K562 (cell line): ENCODE results near the gene UBE2R2.

Experiments used
- MAX ChIP-seq: sonication (generic); formaldehyde crosslinking; IDR thresholded peaks from 2 replicates; pipeline ENCODE4 v1.9.0; 2022; ENCODE audit warnings: mild to moderate bottlenecking, missing genetic modification reagents
- ZNF124 ChIP-seq: sonication (generic); formaldehyde crosslinking; IDR thresholded peaks from 2 replicates; pipeline ENCODE4 v1.8.1; 2022; ENCODE audit warnings: missing genetic modification reagents

- TF ChIP-seq MAX (CRISPR knock-in tag) = no peak
- TF ChIP-seq ZNF124 (CRISPR knock-in tag) = no peak
These were observed 68.1 kb downstream of the UBE2R2 start for GRCh38 chr9:33884856-33885701.
